Measurements from ENCODE around the gene CORO2B.

The CORO2B gene, protein sequence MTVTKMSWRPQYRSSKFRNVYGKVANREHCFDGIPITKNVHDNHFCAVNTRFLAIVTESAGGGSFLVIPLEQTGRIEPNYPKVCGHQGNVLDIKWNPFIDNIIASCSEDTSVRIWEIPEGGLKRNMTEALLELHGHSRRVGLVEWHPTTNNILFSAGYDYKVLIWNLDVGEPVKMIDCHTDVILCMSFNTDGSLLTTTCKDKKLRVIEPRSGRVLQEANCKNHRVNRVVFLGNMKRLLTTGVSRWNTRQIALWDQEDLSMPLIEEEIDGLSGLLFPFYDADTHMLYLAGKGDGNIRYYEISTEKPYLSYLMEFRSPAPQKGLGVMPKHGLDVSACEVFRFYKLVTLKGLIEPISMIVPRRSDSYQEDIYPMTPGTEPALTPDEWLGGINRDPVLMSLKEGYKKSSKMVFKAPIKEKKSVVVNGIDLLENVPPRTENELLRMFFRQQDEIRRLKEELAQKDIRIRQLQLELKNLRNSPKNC

DNA sequence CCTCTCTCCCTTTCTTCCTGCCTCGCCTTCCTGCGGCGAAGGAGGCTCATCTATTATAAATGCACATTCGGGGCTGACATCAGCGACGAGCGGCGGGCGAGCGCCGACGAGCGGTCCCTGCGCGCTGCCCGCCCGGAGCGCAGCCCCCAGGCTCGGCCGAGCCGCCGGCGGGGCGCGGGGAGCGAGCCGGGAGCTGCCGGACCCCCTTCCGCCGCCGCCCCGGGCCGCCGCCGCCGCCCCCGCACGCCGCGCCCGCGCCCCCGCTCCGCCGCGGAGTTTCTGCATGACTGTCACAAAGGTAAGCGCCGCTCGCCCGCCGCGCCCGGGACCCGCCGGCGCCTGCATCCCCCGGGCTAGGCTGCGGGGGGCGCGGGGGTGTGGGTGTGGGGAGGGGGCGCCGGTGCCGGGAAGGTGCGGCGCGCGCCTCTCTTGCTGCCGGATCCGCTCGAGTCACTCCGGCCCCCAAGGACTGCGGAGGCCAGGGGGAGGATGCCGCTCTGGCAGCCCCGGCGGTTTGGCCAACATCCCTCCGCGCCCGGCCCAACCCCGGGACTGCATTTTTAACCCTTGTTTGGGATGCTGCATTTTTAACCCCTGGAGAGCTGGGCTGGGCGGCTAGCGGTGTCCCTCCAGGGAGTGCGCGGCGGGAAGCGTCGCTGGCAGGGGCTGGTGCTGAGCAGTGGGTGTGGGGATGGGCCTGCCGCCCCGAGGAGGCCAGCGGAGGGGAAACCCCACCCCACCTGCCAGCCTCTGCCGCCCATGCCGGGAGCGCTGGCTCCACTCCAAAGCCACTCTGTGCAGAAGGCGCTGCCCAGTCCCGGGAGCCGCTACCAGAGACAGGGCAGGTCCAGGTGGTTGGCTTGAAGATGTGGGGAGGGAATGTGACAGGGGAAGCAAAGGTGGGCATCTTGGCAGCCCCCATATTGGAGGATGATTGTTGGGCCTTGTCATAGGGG, at the start of gene CORO2B:
Gene CORO2B (plus strand): TSS at position 14 of the 956 bp plus-strand sequence. CDS start 270 bp downstream, at position 284.
- DNase-seq, result peak in 34 of 56 donors; percentile 37 to 79 (median 58)

DNA sequence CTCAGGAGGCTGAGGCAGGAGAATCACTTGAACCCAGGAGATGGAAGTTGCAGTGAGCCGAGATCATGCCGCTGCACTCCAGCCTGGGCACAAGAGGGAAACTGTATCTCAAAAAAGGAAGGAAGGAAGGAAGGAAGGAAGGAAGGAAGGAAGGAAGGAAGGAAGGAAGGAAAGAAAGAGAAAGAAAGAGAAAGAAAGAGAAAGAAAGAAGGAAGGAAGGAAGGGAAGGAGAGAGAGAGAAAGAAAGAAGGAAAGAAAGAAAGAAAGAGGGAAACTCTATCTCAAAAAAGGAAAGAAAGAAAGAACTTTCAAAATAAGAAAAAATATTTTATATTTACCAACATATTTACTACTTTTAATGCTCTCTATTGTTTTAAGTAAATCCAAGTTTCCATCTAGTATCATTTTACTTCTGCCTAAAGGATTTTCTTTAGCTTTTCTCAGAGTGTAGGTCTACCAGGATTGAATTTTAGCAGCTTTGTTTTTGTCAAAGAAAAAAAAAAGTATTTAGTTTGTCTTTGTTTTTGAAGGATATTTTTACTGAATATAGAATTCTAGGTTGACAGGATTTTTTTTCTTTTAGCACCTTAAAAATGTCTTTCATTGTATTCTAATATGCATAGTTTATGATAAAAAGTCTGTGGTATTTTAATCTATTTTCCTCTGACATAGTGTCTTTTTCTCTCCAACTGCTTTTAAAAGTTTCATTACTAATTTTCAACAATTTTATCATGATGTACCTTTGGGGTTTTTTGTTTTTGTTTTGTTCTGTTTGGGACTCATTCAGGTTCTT, 47.2 kb upstream of the CORO2B start:
- DNase-seq, result no peak

DNA sequence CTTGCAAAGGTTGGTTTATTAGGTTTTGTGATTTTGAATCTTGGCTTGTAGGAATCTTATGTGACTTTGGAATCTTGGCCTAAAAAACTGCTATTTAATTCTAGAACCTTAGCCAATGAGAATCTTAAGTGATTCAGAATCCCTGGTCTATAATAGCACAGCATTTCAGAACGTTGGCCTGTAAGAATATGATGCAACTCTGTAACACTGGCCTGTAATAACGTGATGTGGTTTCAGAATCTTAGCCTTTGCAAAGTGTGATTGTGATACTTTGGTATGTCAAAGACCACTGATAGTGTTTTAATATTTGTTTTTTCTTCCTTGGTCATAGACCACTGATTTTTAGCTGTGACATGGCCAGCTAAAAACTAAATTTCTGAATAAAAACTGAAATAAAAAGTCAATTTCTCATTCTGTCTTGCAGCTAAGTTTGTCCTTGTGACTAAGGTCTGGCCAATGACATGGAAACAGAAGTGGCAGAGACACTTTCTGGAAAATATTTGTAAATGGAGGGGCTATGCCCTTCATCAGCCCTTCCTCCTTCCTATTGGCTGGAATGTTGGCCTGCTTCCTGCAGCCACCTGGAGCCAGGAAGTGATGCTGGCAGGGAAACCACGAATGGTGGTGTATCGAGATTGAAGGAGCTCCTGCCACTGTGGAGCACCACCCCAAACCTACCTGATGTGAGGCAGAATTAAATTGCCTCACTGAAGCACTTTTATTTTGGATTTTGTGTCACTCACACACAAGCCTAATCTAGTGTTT, 42.3 kb upstream of the CORO2B start:
- no peak for DNase-seq

DNA sequence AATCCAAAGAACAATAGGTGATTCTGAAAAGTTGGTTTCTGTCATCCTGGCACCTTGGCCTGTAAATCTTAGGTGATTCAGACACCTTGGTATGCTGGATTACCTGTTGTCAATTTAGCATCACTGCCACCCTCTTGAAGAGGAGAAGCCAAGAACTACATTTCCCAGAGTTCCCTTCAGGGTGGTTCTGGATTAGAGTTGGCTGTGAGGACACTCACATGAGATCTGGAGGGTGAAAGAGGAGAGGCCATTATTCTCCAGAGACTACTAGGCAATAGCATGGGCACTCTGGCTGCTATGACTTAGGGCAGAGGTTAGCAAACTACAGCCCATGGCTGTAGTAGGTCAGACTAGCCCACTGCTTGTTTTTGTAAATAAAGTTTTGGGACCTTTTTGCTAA, 41.7 kb upstream of the CORO2B start:
- DNase-seq, result no peak

DNA sequence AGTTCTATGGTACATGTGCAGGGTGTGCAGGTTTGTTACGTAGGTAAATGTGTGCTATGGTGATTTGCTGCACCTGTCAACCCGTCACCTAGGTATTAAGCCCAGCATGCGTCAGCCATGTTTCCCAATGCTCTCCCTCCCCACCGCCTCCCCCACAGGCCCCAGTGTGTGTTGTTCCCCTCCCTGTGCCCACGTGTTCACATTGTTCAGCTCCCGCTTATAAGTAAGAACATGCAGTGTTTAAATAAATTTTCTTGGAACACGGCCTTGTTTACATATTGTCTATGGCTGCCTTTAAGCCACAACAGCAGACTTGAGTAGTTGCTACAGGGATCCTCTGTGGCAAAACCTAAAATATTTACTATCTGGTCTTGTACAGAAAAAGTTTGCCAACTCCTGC, 41.3 kb upstream of the CORO2B start:
- no peak for DNase-seq

DNA sequence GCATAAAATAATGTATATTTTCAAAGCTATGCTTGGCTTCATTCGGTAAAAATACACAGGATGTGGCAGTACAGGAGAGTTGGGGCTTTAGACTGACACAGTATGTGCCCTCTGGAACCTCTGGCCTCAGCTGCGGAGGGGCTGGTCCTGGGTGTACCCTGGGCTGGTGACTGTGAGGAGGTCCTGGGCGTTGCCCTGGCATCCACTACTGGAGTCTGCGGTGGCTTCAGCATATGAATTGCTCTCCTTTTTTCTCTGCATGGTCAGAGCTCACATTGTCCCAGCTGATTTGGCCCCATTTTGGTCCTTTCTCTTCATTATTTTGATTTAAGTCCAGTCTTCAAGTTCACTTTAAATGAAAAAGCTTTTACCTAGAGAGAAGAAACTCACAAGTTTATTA, 40.5 kb upstream of the CORO2B start:
- DNase-seq, result no peak

DNA sequence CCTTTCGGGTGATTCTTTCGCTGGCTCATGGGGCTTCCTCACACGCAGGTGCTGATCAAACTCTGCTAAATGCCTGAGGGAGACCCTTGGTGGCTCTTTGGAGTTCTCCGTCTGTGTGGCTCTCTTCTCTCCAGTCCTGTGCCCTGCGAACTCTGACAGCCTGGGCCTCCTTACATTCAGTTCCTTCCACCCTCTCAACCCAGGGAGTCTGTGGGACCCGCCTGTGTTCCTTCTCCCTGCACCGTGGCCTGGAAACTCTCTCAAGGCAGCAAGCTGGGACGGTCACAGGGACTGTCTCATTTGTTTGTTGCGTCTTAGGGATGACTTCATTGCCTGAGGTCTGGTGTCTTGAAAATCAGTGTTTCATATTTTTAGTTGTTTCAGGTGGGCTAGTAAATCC, 37.0 kb upstream of the CORO2B start:
- DNase-seq, result no peak

DNA sequence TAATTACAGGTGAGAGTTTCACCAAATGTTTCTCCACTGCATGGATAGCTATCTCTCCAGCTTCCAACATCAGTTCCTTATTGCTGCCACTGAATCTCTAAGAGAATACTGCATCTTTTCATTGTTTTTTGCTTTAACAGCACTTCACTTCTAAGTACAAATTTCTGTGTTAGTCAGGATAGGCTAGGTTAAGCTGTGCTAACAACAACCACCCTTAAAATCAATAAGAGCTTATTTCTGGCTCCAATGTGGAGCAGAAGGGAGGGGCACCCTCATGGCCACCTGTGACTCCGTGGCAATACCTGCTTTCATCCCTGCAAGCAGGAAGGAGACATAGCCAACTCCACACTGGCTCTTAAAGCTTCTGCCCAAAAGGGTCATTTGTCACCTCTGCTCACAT, 36.4 kb upstream of the CORO2B start:
- no peak for DNase-seq

DNA sequence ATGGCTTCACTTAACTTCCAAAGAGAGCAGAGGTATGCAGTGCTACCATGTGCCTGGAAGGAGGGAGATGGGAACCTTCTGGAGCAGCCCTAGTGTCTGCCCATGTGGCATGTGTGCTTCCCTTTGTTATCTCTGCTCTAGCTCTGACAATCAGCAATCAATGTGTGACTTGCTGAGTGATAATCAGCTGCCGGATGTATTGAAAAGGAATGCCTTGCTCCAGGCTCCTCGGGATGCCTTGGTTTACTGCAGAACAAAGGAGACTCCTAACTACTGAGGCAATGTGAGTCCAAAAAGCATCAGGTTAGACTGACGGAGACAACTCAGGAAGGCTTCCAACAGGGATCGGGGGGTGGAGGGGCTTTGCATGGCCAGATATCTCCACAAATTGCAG, 36.0 kb upstream of the CORO2B start:
- peak in 1 of 56 donors; percentile 26 for DNase-seq

DNA sequence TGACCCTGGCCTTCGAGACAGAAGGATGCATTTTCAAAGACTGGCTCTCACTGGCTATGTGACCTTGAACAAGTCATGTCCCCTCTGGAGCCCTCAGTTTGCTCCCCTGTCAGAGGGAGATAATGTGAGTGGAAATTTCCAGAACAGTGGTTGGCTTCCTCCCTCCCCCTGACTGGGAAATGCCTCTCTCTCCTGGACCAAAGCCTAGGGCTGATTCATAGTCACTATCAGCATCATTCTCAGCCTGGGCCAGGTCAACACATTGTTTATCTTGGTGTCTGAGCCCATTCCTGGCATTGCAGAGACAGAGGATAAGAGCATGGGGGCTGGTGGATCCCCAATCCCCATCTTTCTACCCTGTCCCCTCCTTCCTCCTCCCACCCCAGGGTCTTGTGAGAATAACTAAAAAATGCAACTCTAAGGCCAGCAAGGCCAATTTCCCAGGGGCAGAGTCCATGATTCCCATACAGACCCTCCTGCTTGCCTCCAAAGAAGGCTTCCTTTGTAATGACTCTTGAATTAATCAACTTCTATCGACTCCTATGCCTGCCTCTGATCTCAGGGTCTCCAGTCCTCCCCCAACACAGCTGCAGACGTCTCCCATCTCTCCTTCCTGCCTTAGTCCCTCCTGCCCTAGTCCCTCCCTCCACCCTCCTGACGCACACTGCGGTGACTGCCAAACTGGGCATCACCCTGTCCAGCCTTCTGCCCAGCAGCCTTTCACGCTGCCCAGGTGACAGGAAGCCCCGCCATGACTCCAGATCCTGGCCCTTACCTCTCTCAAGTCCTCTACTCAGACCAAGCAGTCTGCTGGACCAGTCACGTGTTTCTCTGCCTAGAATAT, 35.4 kb upstream of the CORO2B start:
- DNase-seq, result peak in 5 of 56 donors; percentile 2 to 59 (median 7)

DNA sequence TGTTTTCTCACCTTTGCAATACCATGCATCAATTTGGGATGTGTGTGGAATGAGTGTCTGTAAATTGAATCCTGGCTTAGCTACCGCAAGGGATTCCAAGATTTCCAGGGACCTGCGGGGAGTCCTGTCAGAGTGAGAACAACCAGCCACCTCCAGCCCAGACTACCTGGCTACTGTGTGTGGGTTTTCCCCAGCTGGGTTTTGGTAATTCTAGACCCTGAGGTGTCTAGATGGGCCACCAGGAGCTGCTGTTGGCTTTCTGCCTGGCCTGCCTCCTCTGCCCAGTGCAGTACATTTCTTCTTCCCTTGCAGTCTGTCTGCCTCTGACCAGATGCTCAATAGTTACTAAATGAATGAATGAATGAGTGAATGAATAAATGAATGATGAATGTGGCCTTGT, 32.5 kb upstream of the CORO2B start:
- no peak for DNase-seq

DNA sequence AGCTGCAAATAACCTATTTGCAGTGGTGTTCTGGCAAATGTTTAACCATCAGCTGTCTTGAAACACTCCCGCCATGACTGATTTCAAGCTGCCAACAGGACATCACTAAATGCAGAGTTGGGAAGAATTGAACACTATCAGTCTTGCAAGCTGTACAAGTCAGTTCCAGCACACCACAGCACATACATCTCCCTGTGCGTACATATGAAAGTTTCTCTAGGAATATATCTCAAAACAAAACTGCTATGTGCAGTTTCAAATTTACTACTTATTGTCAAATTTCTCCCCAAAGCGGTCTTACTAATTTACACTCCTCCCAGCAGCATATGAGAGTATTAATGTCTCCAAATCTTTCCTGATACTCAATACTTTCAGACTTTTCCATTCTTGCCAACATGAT, 30.4 kb upstream of the CORO2B start:
- DNase-seq, result no peak

DNA sequence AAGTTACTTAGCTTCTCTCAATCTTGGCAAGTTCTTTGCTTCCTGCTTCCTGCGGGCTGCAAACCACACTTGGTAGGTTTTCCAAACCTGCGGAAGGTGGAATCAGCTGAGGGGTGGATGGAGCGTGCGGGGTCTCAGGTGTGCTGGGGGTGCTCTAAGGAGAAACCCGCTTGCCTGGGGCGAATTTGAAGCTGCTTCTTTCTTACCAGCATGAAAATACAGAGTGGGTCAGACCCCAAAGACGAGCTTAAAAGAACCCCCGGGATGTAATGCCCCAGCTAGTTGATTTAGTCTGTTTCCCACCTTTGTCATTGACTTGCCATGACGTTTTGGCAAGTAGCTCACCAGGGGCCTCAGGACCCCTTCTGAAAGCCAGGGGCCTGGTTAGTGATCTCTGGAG, 28.8 kb upstream of the CORO2B start:
- DNase-seq, result no peak

DNA sequence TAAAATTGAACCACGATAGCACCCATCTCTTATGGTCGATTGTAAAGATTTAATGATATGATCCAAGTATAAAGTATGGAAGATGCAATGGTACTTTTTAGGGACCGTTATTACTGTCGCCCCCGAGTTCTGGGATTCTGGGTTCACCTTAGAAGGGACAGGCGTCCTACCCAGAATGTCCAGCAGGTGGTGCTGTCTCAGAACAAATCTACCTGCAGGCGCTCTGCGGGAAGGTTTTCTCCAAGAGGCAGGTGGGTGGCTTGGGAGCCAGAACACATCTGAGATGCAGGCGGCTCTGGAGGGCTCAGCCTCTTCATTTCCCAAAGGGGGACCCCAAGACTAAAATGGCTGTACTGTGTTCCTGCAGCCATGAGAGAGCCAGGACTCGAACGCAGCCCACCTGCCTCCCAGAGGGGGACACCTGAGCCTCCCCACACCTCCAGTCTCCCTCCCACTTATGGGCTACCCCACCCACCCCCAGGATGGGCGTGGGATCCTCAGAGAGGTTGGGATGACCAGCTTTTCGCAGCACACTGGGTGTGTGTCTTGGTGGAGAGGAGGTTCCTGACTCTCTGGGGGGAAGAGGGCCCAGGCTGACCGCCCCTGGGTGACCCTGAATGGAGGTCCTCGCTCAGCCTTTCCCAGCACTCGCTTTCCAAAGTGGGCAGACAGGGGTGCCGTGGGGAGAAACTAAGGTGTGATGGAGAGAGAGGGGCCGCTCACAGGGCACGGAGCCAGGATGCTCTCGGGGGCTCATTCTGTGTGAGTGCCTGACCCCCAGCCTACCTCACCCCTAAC, 28.1 kb upstream of the CORO2B start:
- DNase-seq, result peak in 49 of 56 donors; percentile 8 to 92 (median 57)

DNA sequence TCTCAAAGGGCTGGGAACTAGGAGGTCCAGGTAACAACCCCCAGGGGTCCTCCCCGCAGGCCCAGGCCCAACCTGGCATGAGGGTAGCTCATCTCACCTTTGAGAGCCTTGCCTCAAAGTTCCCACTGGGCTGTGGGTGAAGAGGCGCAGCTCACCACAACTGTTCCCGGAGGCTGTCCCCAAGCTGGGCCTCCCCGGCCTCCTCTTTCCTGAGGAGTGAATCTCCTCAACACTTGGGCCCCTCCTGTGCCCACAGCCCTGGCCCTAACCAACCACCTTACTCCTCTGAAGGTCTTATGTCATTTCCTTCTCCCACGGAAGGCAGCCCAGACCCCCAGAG, 27.5 kb upstream of the CORO2B start:
- DNase-seq, result no peak

DNA sequence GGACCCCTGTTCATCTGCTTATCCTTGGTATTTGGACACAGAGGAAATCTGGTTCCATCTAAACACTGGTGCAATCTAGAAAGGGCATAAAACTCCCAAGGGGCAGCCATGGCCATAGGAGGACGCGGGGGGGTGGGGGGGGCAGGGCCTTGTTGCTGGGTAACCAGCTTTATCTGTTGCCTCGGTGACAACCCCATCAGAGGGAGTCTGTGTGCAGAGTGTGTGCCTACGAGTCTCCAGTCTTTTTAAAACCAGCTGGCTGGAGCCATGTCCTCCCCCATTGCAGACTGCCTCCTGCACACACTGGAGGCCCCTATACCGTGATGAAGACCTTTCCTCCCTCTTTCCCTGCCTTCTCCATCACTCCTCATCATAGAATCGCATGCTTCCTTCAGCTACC, 26.4 kb upstream of the CORO2B start:
- peak in 4 of 56 donors; percentile 13 to 43 (median 28) for DNase-seq

DNA sequence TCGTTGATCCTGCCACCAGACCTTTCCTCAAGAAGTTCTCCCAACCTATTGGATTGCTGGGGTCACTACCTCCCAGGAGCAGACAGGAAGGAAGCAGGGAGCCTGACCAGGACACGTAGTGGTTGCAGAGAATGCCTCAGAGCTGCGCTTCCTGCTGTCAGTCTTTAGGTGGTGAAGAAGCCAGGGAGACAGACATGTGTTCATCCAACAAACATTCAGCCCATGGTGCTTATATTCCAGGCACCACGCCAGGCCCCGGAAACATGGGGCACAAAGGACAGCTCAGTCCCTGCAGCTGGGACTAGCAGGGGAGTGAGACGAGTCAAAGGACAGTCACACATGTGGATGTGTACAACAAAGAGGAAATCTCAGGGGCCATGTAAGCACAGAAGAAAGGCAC, 26.0 kb upstream of the CORO2B start:
- peak in 47 of 56 donors; percentile 18 to 86 (median 67) for DNase-seq

DNA sequence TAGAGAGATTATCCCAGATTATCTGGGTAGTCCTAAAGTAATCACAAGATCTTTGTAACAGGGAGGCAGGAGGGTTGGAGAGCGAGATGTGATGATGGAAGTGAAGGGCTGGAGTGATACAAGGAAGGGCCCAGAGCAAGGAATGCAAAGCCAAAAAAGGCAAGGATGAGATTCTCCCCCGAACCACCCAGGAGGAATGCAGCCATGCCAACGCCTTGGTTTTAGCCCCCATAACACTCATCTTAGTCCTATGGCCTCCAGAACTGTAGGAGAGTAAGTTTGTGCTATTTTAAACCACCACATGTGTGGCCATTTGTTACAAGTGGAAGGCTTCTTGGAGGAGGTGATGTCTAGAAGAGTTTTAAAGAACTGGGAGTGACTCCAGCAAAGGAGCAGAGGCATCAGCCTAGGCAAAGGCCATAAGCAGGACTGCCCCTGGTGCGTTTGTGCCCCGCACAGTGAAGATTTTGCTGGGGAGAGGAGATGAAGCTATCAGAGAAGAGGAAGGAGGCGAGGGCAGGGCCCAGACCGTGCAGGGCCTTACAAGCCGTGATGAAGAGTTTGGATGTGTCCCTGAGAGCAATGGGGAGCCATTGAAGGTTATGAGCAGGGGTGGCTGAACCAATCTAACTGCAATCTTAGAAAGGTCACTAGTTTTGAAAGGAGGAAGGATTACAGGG, 25.3 kb upstream of the CORO2B start:
- no peak for DNase-seq
